ENCODE measurements around the gene CRB3. TPM values are rescaled to one million over a fixed set of nuclear protein-coding genes. Genes with fewer than 3 reads are reported as not detected.

Gene CRB3
- total and polyA plus RNA-seq, 2 of the 13 experiments (the other 11 are each of a cell fraction or from before 2014, with no cell fraction given) = 10.6 to 25.6 TPM

DNA sequence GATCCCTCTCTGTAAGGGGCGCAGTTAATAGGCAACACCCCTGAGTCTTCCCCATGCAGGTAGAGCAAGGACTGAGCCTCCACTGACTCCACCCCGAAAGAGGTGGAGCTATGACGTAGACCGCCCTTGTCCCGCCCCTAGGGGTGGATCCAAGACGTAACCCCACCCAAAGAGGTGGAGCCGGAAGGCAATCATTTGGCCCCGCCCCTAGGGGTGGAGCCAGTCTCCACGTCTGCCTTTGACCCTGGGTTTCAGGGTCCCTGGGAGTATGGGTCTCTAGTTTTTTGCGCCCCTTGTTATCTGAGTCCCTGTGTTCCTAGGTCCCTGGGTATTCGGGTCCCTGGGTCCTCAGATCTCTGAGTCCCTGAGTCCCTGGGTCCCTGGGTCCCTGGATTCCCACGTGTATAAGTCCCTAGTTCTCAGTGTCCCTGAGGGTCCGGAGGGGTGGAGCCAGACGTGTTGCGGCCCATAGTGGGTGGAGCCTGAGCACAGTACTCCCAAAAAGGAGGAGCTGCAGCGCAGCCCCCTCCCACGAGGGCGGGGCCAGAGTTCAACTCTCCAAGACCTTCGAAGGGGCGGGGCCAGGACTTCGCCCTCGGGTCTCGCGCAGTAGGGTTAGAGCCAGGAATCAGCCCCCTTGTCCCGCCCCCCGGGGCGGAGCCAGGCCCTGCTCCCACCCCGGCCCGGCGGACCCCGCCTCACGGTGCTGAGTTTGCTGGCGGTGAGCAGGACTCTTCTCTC lies 12.3 kb downstream of the CRB3 start (continued):
- no peak for TF ChIP-seq ZNF503 (CRISPR knock-in tag; IDR thresholded peaks at IDR 0.05)
- TF ChIP-seq NBN (conservative IDR thresholded peaks at IDR 0.05) = no peak
- TF ChIP-seq ZNF446 (CRISPR knock-in tag; IDR thresholded peaks at IDR 0.05) = no peak
- peak; percentile 31; the same call in 1 of the 2 replicates for TF ChIP-seq YEATS2 (CRISPR knock-in tag; IDR thresholded peaks at IDR 0.05; ENCODE audit: borderline replicate concordance)
- no peak for TF ChIP-seq ZNF749 (CRISPR knock-in tag; IDR thresholded peaks at IDR 0.05; ENCODE audit: borderline replicate concordance)
- TF ChIP-seq ZNF282 (IDR thresholded peaks at IDR 0.05; ENCODE audit: partially characterized antibody) = no peak
- no peak for TF ChIP-seq NFE2 (CRISPR knock-in tag; IDR thresholded peaks at IDR 0.05)
- TF ChIP-seq, protein P1, sequence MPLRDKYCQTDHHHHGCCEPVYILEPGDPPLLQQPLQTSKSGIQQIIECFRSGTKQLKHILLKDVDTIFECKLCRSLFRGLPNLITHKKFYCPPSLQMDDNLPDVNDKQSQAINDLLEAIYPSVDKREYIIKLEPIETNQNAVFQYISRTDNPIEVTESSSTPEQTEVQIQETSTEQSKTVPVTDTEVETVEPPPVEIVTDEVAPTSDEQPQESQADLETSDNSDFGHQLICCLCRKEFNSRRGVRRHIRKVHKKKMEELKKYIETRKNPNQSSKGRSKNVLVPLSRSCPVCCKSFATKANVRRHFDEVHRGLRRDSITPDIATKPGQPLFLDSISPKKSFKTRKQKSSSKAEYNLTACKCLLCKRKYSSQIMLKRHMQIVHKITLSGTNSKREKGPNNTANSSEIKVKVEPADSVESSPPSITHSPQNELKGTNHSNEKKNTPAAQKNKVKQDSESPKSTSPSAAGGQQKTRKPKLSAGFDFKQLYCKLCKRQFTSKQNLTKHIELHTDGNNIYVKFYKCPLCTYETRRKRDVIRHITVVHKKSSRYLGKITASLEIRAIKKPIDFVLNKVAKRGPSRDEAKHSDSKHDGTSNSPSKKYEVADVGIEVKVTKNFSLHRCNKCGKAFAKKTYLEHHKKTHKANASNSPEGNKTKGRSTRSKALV (CRISPR knock-in tag; IDR thresholded peaks at IDR 0.05) = no peak
- peak; percentile 48; the same call in 1 of the 2 replicates for TF ChIP-seq ZNF501 (CRISPR knock-in tag; IDR thresholded peaks at IDR 0.05)
- TF ChIP-seq NCOR1 (IDR thresholded peaks at IDR 0.05; ENCODE audit: borderline replicate concordance, low read length) = peak; percentile 47; the same call in 1 of the 2 replicates
- TF ChIP-seq SAP130 (CRISPR knock-in tag; IDR thresholded peaks at IDR 0.05; ENCODE audit: low read depth) = no peak; the same call in 1 of the 2 replicates
- no peak for TF ChIP-seq THAP8 (CRISPR knock-in tag; IDR thresholded peaks at IDR 0.05; ENCODE audit: borderline replicate concordance)
- TF ChIP-seq ZNF747 (CRISPR knock-in tag; IDR thresholded peaks at IDR 0.05; ENCODE audit: borderline replicate concordance) = no peak
- TF ChIP-seq ZSCAN20 (CRISPR knock-in tag; IDR thresholded peaks at IDR 0.05; ENCODE audit: borderline replicate concordance) = no peak
- TF ChIP-seq PHF21A (CRISPR knock-in tag; IDR thresholded peaks at IDR 0.05) = no peak
- no peak for TF ChIP-seq ZNF33A (CRISPR knock-in tag; IDR thresholded peaks at IDR 0.05; ENCODE audit: borderline replicate concordance)
- TF ChIP-seq RFX5 (IDR thresholded peaks at IDR 0.05; ENCODE audit: low read depth, low read length) = no peak
- TF ChIP-seq ZNF709 (CRISPR knock-in tag; IDR thresholded peaks at IDR 0.05) = no peak
- TF ChIP-seq ARNT2 (CRISPR knock-in tag; IDR thresholded peaks at IDR 0.05; ENCODE audit: low read depth) = no peak
- no peak for TF ChIP-seq SYNCRIP (IDR thresholded peaks at IDR 0.05; ENCODE audit: insufficient read depth, low read depth, low read length)
- TF ChIP-seq REXO4 (CRISPR knock-in tag; IDR thresholded peaks at IDR 0.05; ENCODE audit: borderline replicate concordance) = no peak
- no peak for TF ChIP-seq SNAPC5 (CRISPR knock-in tag; IDR thresholded peaks at IDR 0.05; ENCODE audit: borderline replicate concordance)
- TF ChIP-seq CBX1 (IDR thresholded peaks at IDR 0.05; ENCODE audit: low read depth) = no peak
- 0 out of 2 replicates have a peak, but pooled peaks have one; percentile 14 for TF ChIP-seq HOMEZ (CRISPR knock-in tag; IDR thresholded peaks at IDR 0.05; ENCODE audit: low read depth)

Measured in HepG2 (cell line).